PC-9 (cell line): Measurements from ENCODE around the gene FFAR2. TPM values are rescaled to one million over a fixed set of nuclear protein-coding genes. Genes with fewer than 3 reads are reported as not detected.

ENCODE experiments used
- BruUV-seq: library from RNA; stranded (reverse); fragments of 400-500 nt; replicated peaks from 2 replicates; lab custom pipeline; 2021; lab: Mats Ljungman, UMichigan
- CTCF ChIA-PET: fragments of 300-600 bp; sonication (Branson Sonifier 250); formaldehyde crosslinking; loops from one replicate; lab custom pipeline; 2022; ENCODE audit warnings: antibody characterized with exemption; lab: Charles Lee
- POLR2A ChIA-PET: fragments of 300-600 bp; sonication (Branson Sonifier 250); formaldehyde crosslinking; loops from one replicate; lab custom pipeline; 2022; ENCODE audit warnings: antibody characterized with exemption; ENCODE audit not compliant: unreplicated experiment; lab: Charles Lee
- DNase-seq, 2 experiments: peaks; one replicate each; pipeline versions ENCODE4 v3.0.0 to v3.0.0-alpha.2; 2015 to 2022; ENCODE audit warnings: mixed read lengths in 1 of 2
- H2AFZ ChIP-seq: fragments of 200-600 bp; sonication (generic); 2 replicates; pipeline ENCODE4 v1.8.1; 2017; ENCODE audit warnings: antibody characterized with exemption
- H3F3A ChIP-seq: fragments of 200-600 bp; sonication (generic); 2 replicates; pipeline ENCODE4 v1.8.1; 2017; ENCODE audit warnings: antibody characterized with exemption, mild to moderate bottlenecking, low read depth; ENCODE audit not compliant: insufficient read depth
- H3K27ac ChIP-seq: fragments of 200-600 bp; sonication (generic); 2 replicates; pipeline ENCODE4 v1.6.1; 2016; ENCODE audit warnings: mixed run types
- H3K27me3 ChIP-seq: fragments of 200-600 bp; sonication (generic); 2 replicates; pipeline ENCODE4 v1.6.1; 2016; ENCODE audit warnings: low read depth, mixed run types; ENCODE audit not compliant: insufficient read depth
- H3K36me3 ChIP-seq: fragments of 200-600 bp; sonication (generic); 2 replicates; pipeline ENCODE4 v1.6.1; 2016; ENCODE audit warnings: low read depth, mixed run types
- H3K4me1 ChIP-seq: fragments of 200-600 bp; sonication (generic); replicated peaks from 2 replicates; pipeline ENCODE4 v1.6.1; 2016; ENCODE audit warnings: mixed run types; ENCODE audit not compliant: insufficient read depth
- H3K4me2 ChIP-seq: fragments of 200-600 bp; sonication (generic); 2 replicates; pipeline ENCODE4 v1.6.1; 2017; ENCODE audit warnings: mixed run types
- H3K4me3 ChIP-seq: fragments of 200-600 bp; sonication (generic); 2 replicates; pipeline ENCODE4 v1.6.1; 2016; ENCODE audit warnings: mixed run types
- H3K79me2 ChIP-seq: fragments of 200-600 bp; sonication (generic); 2 replicates; pipeline ENCODE4 v1.6.1; 2017; ENCODE audit warnings: low read depth, mixed run types
- H3K9me2 ChIP-seq: fragments of 200-600 bp; sonication (generic); 2 replicates; pipeline ENCODE4 v1.8.1; 2017; ENCODE audit warnings: mild to moderate bottlenecking; ENCODE audit not compliant: insufficient read depth
- H3K9me3 ChIP-seq: fragments of 200-600 bp; sonication (generic); 2 replicates; pipeline ENCODE4 v1.8.1; 2016; ENCODE audit warnings: low read depth; ENCODE audit not compliant: insufficient read depth
- H4K20me1 ChIP-seq: fragments of 200-600 bp; sonication (generic); 2 replicates; pipeline ENCODE4 v1.8.1; 2017; ENCODE audit not compliant: insufficient read depth
- CTCF ChIP-seq: fragments of 200-600 bp; sonication (generic); conservative IDR thresholded peaks from 2 replicates; pipeline ENCODE4 v1.6.1; 2017; ENCODE audit warnings: mixed run types, antibody characterized with exemption, mild to moderate bottlenecking, moderate library complexity
- EZH2 ChIP-seq: fragments of 200-600 bp; sonication (generic); IDR thresholded peaks from 2 replicates; pipeline ENCODE4 v1.8.0; 2017; ENCODE audit warnings: antibody characterized with exemption, low read depth
- intact Hi-C: fragments of 100-400 bp; cut with micrococcal nuclease; formaldehyde crosslinking; loops from one replicate; pipeline ENCODE4 v1.10.0; 2022; ENCODE audit not compliant: unreplicated experiment
- total RNA-seq: library from RNA; stranded (reverse); gene quantifications from 2 replicates; pipeline ENCODE4 v1.2.3, GENCODE V29; 2021

Gene FFAR2
- total RNA-seq, 1 experiment from 2014 or later, result not detected

- no peak overlapping the region for H3K4me3 ChIP-seq
- H2AFZ ChIP-seq, result no peak overlapping the region
- ChIA-PET CTCF (interaction anchor here (0.6 kb wide), 3 partner anchors 159 to 292 kb away, joined by 3 to 7 read pairs (median 5); no protein-coding TSS in a partner anchor), POLR2A (no interaction called here)
- no peaks in the 10 kb centered on the region for H3K36me3 ChIP-seq
- no peak overlapping the region for H3K27ac ChIP-seq
- H3K79me2 ChIP-seq, result no peaks in the 10 kb centered on the region
- no peaks in the 10 kb centered on the region for H3K4me1 ChIP-seq
- no peak overlapping the region for H3K4me2 ChIP-seq
- no peaks in the 10 kb centered on the region for H3K9me2 ChIP-seq
- H3K27me3 ChIP-seq, result peaks cover 47% of the 10 kb centered on the region
- DNase-seq, result no peak
- TF ChIP-seq CTCF (no peak), EZH2 (no peak)
- intact Hi-C loops, result no loop called here
- BruUV-seq, result no TSS peak
- H3K9me3 ChIP-seq, result no peaks in the 10 kb centered on the region
- no peaks in the 10 kb centered on the region; the same call in 1 of the 2 replicates for H4K20me1 ChIP-seq
- H3F3A ChIP-seq, result no peaks in the 10 kb centered on the region
These were observed 44.8 kb upstream of the FFAR2 start for GRCh38 chr19:35403116-35403760.

- Histone ChIP-seq H3K4me3 (no peak overlapping the region), H3K4me2 (no peak overlapping the region), H3K9me2 (no peaks in the 10 kb centered on the region), H3F3A (no peaks in the 10 kb centered on the region), H3K36me3 (no peaks in the 10 kb centered on the region), H2AFZ (no peak overlapping the region), H4K20me1 (no peaks in the 10 kb centered on the region; the same call in 1 of the 2 replicates), H3K27me3 (peaks cover 50% of the 10 kb centered on the region), H3K4me1 (no peaks in the 10 kb centered on the region), H3K9me3 (no peaks in the 10 kb centered on the region), H3K79me2 (no peaks in the 10 kb centered on the region), H3K27ac (no peak overlapping the region)
- no TSS peak for BruUV-seq
- peak; percentile 41 to 67 for DNase-seq
- POLR2A ChIA-PET, result no interaction called here
- TF ChIP-seq EZH2, result no peak
- TF ChIP-seq CTCF, result no peak
- intact Hi-C loops, result no loop called here
- CTCF ChIA-PET, result interaction anchor here (0.7 kb wide), 1 partner anchor 739 kb away, joined by 9 read pairs; no protein-coding TSS in a partner anchor
These were observed 43.0 kb upstream of the FFAR2 start for GRCh38 chr19:35404879-35405622.

GRCh38 chr19:35407619-35408018 lies 40.4 kb upstream of the FFAR2 start:
- ChIA-PET POLR2A (no interaction called here), CTCF (no interaction called here)
- no peak for TF ChIP-seq EZH2
- TF ChIP-seq CTCF, result no peak
- no peaks in the 10 kb centered on the region for H3F3A ChIP-seq
- H3K27ac ChIP-seq, result no peak overlapping the region
- no peaks in the 10 kb centered on the region for H3K9me3 ChIP-seq
- H3K79me2 ChIP-seq, result no peaks in the 10 kb centered on the region
- H3K4me3 ChIP-seq, result no peak overlapping the region
- peaks cover 68% of the 10 kb centered on the region for H3K27me3 ChIP-seq
- no peaks in the 10 kb centered on the region for H3K36me3 ChIP-seq
- H4K20me1 ChIP-seq, result no peaks in the 10 kb centered on the region; the same call in 1 of the 2 replicates
- intact Hi-C loops, result no loop called here
- H3K4me2 ChIP-seq, result no peak overlapping the region
- no peaks in the 10 kb centered on the region for H3K9me2 ChIP-seq
- no peaks in the 10 kb centered on the region for H3K4me1 ChIP-seq
- H2AFZ ChIP-seq, result no peak overlapping the region
- BruUV-seq, result no TSS peak
- DNase-seq, result no peak
